Measurements from ENCODE around the gene ZNFX1.

The ZNFX1 gene

GRCh38 chr20:49285813-49286494, 8.1 kb upstream of the ZNFX1 start:
- Histone ChIP-seq H3K9me3 (ENCODE audit: control insufficient read depth, low read length) (peaks cover 53% of the 10 kb centered on the region), H3K4me1 (ENCODE audit: control insufficient read depth, insufficient read depth, low read length, poor library complexity, severe bottlenecking) (no peaks in the 10 kb centered on the region), H3K27me3 (replicated peaks; ENCODE audit: control insufficient read depth, insufficient read depth, low read length, poor library complexity, severe bottlenecking) (no peaks in the 10 kb centered on the region), H3K27ac (ENCODE audit: insufficient read depth, low read length, poor library complexity, severe bottlenecking) (no peak overlapping the region), H3K4me3 (ENCODE audit: insufficient read depth, low read depth, low read length, poor library complexity, severe bottlenecking) (no peak overlapping the region), H3K36me3 (ENCODE audit: control insufficient read depth, insufficient read depth, low read length) (peaks cover 97% of the 10 kb centered on the region)
- DNase-seq, result no peak

DNA sequence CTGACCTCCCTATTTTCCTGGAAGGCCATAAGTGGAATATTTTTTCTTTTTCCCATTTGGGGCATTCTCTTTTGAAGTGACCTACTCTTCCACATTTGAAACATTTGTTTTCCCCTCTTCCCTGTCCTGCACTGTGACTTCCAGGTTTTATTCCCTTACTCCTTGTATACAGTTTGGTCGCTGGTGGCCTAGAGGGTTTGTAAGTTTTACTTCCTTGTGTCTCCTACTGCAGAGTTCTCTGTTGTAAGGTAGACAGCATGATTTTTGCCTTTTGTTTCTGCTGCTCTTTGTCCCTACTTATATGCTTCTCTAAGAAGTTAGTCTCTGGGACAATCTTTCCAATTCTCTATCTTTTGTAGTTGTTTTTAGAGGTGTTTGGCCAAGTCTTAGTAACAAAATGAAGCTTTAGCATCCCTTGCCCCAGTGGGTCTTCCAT, 7.4 kb upstream of the ZNFX1 start:
- no peaks in the 10 kb centered on the region for H3K27me3 ChIP-seq (replicated peaks; ENCODE audit: control insufficient read depth, insufficient read depth, low read length, poor library complexity, severe bottlenecking)
- H3K36me3 ChIP-seq (ENCODE audit: control insufficient read depth, insufficient read depth, low read length), result peaks cover 98% of the 10 kb centered on the region
- no peak overlapping the region for H3K4me3 ChIP-seq (ENCODE audit: insufficient read depth, low read depth, low read length, poor library complexity, severe bottlenecking)
- no peak for DNase-seq
- H3K4me1 ChIP-seq (ENCODE audit: control insufficient read depth, insufficient read depth, low read length, poor library complexity, severe bottlenecking), result no peaks in the 10 kb centered on the region
- no peak overlapping the region for H3K27ac ChIP-seq (ENCODE audit: insufficient read depth, low read length, poor library complexity, severe bottlenecking)
- H3K9me3 ChIP-seq (ENCODE audit: control insufficient read depth, low read length), result peaks cover 60% of the 10 kb centered on the region

DNA sequence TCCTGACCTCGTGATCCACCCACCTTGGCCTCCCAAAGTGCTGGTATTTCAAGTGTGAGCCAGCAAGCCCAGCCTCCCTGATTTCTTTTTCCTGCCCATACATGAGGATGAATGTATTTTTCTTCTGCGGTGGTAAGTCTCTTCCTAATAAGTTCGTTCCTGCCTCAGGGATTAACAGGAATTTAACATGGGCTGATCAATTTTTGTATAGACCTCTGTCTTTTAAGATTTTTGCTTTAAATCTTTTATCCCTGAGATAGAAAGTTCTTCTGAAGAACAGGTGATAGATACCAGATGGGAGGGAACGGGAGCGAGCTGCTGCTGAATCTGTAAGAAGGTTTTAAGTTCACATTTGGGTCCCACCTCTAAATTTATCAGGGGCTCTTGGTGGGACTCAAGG, 7.0 kb upstream of the ZNFX1 start:
- H3K27ac ChIP-seq (ENCODE audit: insufficient read depth, low read length, poor library complexity, severe bottlenecking), result no peak overlapping the region
- H3K27me3 ChIP-seq (replicated peaks; ENCODE audit: control insufficient read depth, insufficient read depth, low read length, poor library complexity, severe bottlenecking), result no peaks in the 10 kb centered on the region
- no peak for DNase-seq
- peaks cover 64% of the 10 kb centered on the region for H3K9me3 ChIP-seq (ENCODE audit: control insufficient read depth, low read length)
- no peaks in the 10 kb centered on the region for H3K4me1 ChIP-seq (ENCODE audit: control insufficient read depth, insufficient read depth, low read length, poor library complexity, severe bottlenecking)
- H3K36me3 ChIP-seq (ENCODE audit: control insufficient read depth, insufficient read depth, low read length), result peaks cover 98% of the 10 kb centered on the region
- H3K4me3 ChIP-seq (ENCODE audit: insufficient read depth, low read depth, low read length, poor library complexity, severe bottlenecking), result no peak overlapping the region

- H3K36me3 ChIP-seq (ENCODE audit: control insufficient read depth, insufficient read depth, low read length), result peaks cover 92% of the 10 kb centered on the region
- H3K27ac ChIP-seq (ENCODE audit: insufficient read depth, low read length, poor library complexity, severe bottlenecking), result no peak overlapping the region
- peaks cover 65% of the 10 kb centered on the region for H3K9me3 ChIP-seq (ENCODE audit: control insufficient read depth, low read length)
- DNase-seq, result no peak
- no peaks in the 10 kb centered on the region for H3K27me3 ChIP-seq (replicated peaks; ENCODE audit: control insufficient read depth, insufficient read depth, low read length, poor library complexity, severe bottlenecking)
- H3K4me3 ChIP-seq (ENCODE audit: insufficient read depth, low read depth, low read length, poor library complexity, severe bottlenecking), result no peak overlapping the region
- H3K4me1 ChIP-seq (ENCODE audit: control insufficient read depth, insufficient read depth, low read length, poor library complexity, severe bottlenecking), result peaks cover 2% of the 10 kb centered on the region
Observed at GRCh38 chr20:49283703-49284625, 6.1 kb upstream of the ZNFX1 start.

DNA sequence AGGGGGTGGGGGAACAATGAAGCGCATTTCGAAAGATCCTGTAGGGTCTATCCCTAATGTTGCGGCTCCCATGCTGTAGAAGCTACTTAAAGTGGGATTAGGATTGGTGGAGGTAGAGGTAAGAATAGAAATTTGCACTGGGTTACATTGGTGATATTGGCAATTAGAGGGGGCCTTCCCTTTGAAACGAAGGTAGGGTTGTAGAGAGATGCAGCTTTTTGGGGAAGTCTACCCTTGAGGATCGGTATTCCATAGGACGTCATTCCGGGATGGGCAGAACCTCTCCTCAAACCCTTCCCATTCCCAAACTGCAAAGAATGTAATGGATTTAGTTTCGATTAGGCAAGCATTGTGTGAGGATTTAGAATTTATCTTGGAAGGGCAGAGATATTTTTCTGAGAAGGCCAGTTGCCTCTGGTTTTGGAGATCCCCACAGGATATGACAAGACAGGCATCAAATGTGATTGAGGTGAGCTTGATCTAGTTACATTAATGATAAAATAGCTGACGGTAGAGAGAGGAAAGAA, 5.4 kb upstream of the ZNFX1 start:
- Histone ChIP-seq H3K4me1 (ENCODE audit: control insufficient read depth, insufficient read depth, low read length, poor library complexity, severe bottlenecking) (peaks cover 4% of the 10 kb centered on the region), H3K36me3 (ENCODE audit: control insufficient read depth, insufficient read depth, low read length) (peaks cover 85% of the 10 kb centered on the region), H3K27me3 (replicated peaks; ENCODE audit: control insufficient read depth, insufficient read depth, low read length, poor library complexity, severe bottlenecking) (no peaks in the 10 kb centered on the region), H3K4me3 (ENCODE audit: insufficient read depth, low read depth, low read length, poor library complexity, severe bottlenecking) (no peak overlapping the region), H3K27ac (ENCODE audit: insufficient read depth, low read length, poor library complexity, severe bottlenecking) (no peak overlapping the region), H3K9me3 (ENCODE audit: control insufficient read depth, low read length) (peaks cover 65% of the 10 kb centered on the region)
- DNase-seq, result no peak

DNA sequence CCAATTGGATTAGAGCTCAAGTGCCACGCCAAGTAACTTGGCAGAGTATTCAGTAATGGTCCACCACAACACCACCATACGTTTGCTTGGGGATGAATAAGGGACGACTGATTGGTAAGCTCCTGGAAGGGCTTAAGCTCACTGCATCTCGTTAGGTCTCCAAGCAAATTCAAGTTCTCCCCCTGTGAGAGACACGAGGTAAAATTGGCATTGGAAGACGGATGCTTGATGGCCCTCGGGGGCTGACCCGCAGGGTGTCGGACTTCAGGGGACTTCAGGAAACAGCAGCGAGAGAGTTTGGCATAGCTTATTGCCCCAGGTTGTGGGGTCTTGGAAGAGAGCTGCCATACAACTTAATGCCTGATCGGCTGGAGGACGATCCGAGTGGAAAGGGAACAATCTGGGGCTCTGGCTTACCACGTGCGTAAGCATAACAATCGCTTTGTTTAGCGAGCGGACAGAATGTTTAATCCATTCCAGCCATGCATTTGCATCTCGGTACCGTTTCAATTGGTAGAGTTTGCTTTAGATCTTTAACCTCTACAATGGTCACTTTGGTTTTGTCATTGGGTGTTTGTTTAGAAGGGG, 4.8 kb upstream of the ZNFX1 start:
- peaks cover 65% of the 10 kb centered on the region for H3K9me3 ChIP-seq (ENCODE audit: control insufficient read depth, low read length)

DNA sequence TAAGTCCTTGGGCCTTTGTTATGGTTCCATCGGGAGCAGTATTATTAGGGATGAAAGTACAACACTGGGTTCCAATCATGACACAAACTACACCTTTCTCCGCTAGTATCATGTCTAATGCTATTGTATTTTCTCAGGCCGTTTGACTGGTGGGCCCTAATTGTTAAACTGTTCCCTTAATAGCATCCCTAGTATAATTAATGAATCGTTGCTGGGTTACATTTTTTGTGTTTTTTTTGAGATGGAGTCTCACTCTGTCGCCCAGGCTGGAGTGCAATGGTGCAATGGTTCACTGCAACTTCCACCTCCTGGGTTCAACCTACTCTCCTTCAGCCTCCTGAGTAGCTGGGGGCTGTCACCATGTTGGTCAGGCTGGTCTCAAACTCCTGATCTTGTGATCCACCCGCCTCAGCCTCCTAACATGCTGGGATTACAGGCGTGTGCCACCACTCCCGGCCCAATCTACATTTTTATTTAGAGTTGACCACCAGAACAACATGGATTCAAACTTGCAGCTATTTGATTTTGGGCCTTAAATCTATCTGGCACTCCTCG, 4.1 kb upstream of the ZNFX1 start:
- H3K27ac ChIP-seq (ENCODE audit: insufficient read depth, low read length, poor library complexity, severe bottlenecking), result no peak overlapping the region
- H3K9me3 ChIP-seq (ENCODE audit: control insufficient read depth, low read length), result peaks cover 58% of the 10 kb centered on the region
- no peaks in the 10 kb centered on the region for H3K27me3 ChIP-seq (replicated peaks; ENCODE audit: control insufficient read depth, insufficient read depth, low read length, poor library complexity, severe bottlenecking)
- H3K4me3 ChIP-seq (ENCODE audit: insufficient read depth, low read depth, low read length, poor library complexity, severe bottlenecking), result no peak overlapping the region
- peaks cover 72% of the 10 kb centered on the region for H3K36me3 ChIP-seq (ENCODE audit: control insufficient read depth, insufficient read depth, low read length)
- no peak for DNase-seq
- peaks cover 4% of the 10 kb centered on the region for H3K4me1 ChIP-seq (ENCODE audit: control insufficient read depth, insufficient read depth, low read length, poor library complexity, severe bottlenecking)

More for the DNA sequence above, 4.8 kb upstream of the ZNFX1 start:
- no peak overlapping the region for H3K4me3 ChIP-seq (ENCODE audit: insufficient read depth, low read depth, low read length, poor library complexity, severe bottlenecking)
- peaks cover 79% of the 10 kb centered on the region for H3K36me3 ChIP-seq (ENCODE audit: control insufficient read depth, insufficient read depth, low read length)
- H3K27ac ChIP-seq (ENCODE audit: insufficient read depth, low read length, poor library complexity, severe bottlenecking), result no peak overlapping the region
- no peak for DNase-seq
- peaks cover 4% of the 10 kb centered on the region for H3K4me1 ChIP-seq (ENCODE audit: control insufficient read depth, insufficient read depth, low read length, poor library complexity, severe bottlenecking)
- no peaks in the 10 kb centered on the region for H3K27me3 ChIP-seq (replicated peaks; ENCODE audit: control insufficient read depth, insufficient read depth, low read length, poor library complexity, severe bottlenecking)

DNA sequence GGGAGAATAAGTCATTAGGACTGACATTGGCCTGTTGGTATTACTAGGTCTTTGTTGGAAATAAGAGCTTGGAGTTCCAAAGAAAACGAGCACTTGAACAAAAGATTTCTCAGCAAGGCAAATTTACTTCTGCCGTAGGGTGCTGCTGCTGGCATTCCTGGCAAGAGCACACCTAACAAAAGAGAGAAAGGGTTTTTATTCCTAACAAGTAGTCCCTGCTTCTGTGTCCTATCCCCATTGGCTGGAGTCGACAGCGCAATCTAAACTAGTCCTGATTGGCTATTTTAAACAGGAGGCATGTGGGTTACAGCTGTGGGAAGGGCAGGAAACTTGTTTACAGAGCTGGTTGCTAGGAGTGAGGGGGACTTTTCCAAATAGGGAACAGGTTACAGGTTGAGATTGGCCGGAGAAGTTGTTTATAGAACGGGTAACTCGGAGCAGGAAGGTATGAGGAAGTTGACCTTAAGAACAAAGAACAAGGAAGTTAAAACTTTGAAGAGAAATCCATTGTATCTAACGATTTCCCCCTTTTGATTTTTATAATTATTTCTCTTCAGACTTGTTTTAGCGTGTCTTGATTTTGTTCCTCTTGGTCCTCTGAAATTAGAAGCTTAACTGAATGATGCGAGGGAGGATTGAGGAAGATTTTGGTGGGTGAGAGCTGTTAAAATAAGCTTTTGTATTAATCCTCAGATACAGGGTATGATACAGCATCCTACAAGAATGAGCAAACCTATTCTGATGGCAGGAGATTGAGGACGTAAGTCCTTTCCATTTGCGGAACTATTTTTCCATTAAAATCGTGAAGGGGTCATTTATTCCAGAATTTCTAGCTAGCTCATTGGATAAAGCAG, 3.4 kb upstream of the ZNFX1 start:
- H3K27ac ChIP-seq (ENCODE audit: insufficient read depth, low read length, poor library complexity, severe bottlenecking), result no peak overlapping the region
- DNase-seq, result no peak
- H3K27me3 ChIP-seq (replicated peaks; ENCODE audit: control insufficient read depth, insufficient read depth, low read length, poor library complexity, severe bottlenecking), result no peaks in the 10 kb centered on the region
- peaks cover 51% of the 10 kb centered on the region for H3K9me3 ChIP-seq (ENCODE audit: control insufficient read depth, low read length)
- peaks cover 4% of the 10 kb centered on the region for H3K4me1 ChIP-seq (ENCODE audit: control insufficient read depth, insufficient read depth, low read length, poor library complexity, severe bottlenecking)
- H3K4me3 ChIP-seq (ENCODE audit: insufficient read depth, low read depth, low read length, poor library complexity, severe bottlenecking), result no peak overlapping the region
- H3K36me3 ChIP-seq (ENCODE audit: control insufficient read depth, insufficient read depth, low read length), result peaks cover 65% of the 10 kb centered on the region

GRCh38 chr20:49280463-49281058, 2.7 kb upstream of the ZNFX1 start:
- Histone ChIP-seq H3K9me3 (ENCODE audit: control insufficient read depth, low read length) (peaks cover 44% of the 10 kb centered on the region), H3K4me1 (ENCODE audit: control insufficient read depth, insufficient read depth, low read length, poor library complexity, severe bottlenecking) (peaks cover 10% of the 10 kb centered on the region), H3K27me3 (replicated peaks; ENCODE audit: control insufficient read depth, insufficient read depth, low read length, poor library complexity, severe bottlenecking) (no peaks in the 10 kb centered on the region), H3K27ac (ENCODE audit: insufficient read depth, low read length, poor library complexity, severe bottlenecking) (no peak overlapping the region), H3K4me3 (ENCODE audit: insufficient read depth, low read depth, low read length, poor library complexity, severe bottlenecking) (peak overlapping the region; percentile 22), H3K36me3 (ENCODE audit: control insufficient read depth, insufficient read depth, low read length) (peaks cover 58% of the 10 kb centered on the region)
- no peak for DNase-seq
